ENCODE data around the gene LRRK1.

LRRK1 gene

GRCh38 chr15:100998630-100999029 lies 79.5 kb downstream of the LRRK1 start:
- Histone ChIP-seq H3K4me3 (ENCODE audit: low read depth, low read length) (no peak overlapping the region), H3K27me3 (peaks cover 25% of the 10 kb centered on the region), H3K9me3 (no peaks in the 10 kb centered on the region), H3K36me3 (no peaks in the 10 kb centered on the region), H3K4me1 (no peaks in the 10 kb centered on the region)
- no peak for DNase-seq
- no peak for TF ChIP-seq CTCF (IDR thresholded peaks at IDR 0.05; ENCODE audit: low read depth, low read length)

GRCh38 chr15:100999369-100999768 lies 80.2 kb downstream of the LRRK1 start:
- DNase-seq: no peak
- Histone ChIP-seq H3K4me1 (no peaks in the 10 kb centered on the region), H3K4me3 (ENCODE audit: low read depth, low read length) (no peak overlapping the region), H3K9me3 (no peaks in the 10 kb centered on the region), H3K36me3 (no peaks in the 10 kb centered on the region), H3K27me3 (peaks cover 23% of the 10 kb centered on the region)
- TF ChIP-seq CTCF (IDR thresholded peaks at IDR 0.05; ENCODE audit: low read depth, low read length): no peak

- no peak for DNase-seq
- Histone ChIP-seq H3K4me1 (no peaks in the 10 kb centered on the region), H3K4me3 (ENCODE audit: low read depth, low read length) (no peak overlapping the region), H3K27me3 (peaks cover 17% of the 10 kb centered on the region), H3K9me3 (no peaks in the 10 kb centered on the region), H3K36me3 (no peaks in the 10 kb centered on the region)
- TF ChIP-seq CTCF (IDR thresholded peaks at IDR 0.05; ENCODE audit: low read depth, low read length): no peak
Measured at GRCh38 chr15:101000271-101000681, 81.1 kb downstream of the LRRK1 start.

GRCh38 chr15:101001056-101001455 lies 81.9 kb downstream of the LRRK1 start:
- H3K9me3 ChIP-seq: no peaks in the 10 kb centered on the region
- DNase-seq: no peak
- H3K4me3 ChIP-seq (ENCODE audit: low read depth, low read length): no peak overlapping the region
- no peaks in the 10 kb centered on the region for H3K4me1 ChIP-seq
- peaks cover 17% of the 10 kb centered on the region for H3K27me3 ChIP-seq
- no peaks in the 10 kb centered on the region for H3K36me3 ChIP-seq
- TF ChIP-seq CTCF (IDR thresholded peaks at IDR 0.05; ENCODE audit: low read depth, low read length): no peak

- no peaks in the 10 kb centered on the region for H3K9me3 ChIP-seq
- peaks cover 17% of the 10 kb centered on the region for H3K27me3 ChIP-seq
- DNase-seq: no peak
- H3K36me3 ChIP-seq: no peaks in the 10 kb centered on the region
- no peak for TF ChIP-seq CTCF (IDR thresholded peaks at IDR 0.05; ENCODE audit: low read depth, low read length)
- no peaks in the 10 kb centered on the region for H3K4me1 ChIP-seq
- no peak overlapping the region for H3K4me3 ChIP-seq (ENCODE audit: low read depth, low read length)
Measured at GRCh38 chr15:101001796-101002195, 82.6 kb downstream of the LRRK1 start.

GRCh38 chr15:101003081-101003480 lies 83.9 kb downstream of the LRRK1 start:
- DNase-seq: no peak
- H3K9me3 ChIP-seq: no peaks in the 10 kb centered on the region

More at GRCh38 chr15:101003081-101003480, 83.9 kb downstream of the LRRK1 start:
- no peaks in the 10 kb centered on the region for H3K4me1 ChIP-seq
- no peaks in the 10 kb centered on the region for H3K36me3 ChIP-seq
- no peak for TF ChIP-seq CTCF (IDR thresholded peaks at IDR 0.05; ENCODE audit: low read depth, low read length)
- H3K4me3 ChIP-seq (ENCODE audit: low read depth, low read length): no peak overlapping the region
- H3K27me3 ChIP-seq: peaks cover 17% of the 10 kb centered on the region
